22Rv1 (cell line): ENCODE data around the gene BCHE.

Experiments used
- CTCF ChIP-seq: fragments of 450-650 bp; IDR thresholded peaks from 2 replicates; pipeline ENCODE4 v1.5.1; 2017; ENCODE audit warnings: mild to moderate bottlenecking
- ZFX ChIP-seq: fragments of 450-650 bp; IDR thresholded peaks from 2 replicates; pipeline ENCODE4 v1.6.1; 2017; ENCODE audit warnings: antibody characterized with exemption, borderline replicate concordance

GRCh38 chr3:165742351-165742750 lies 94.9 kb downstream of the BCHE start:
- TF ChIP-seq CTCF (no peak), ZFX (no peak)
